Lower leg skin (tissue), 3 donors: ENCODE measurements around the gene C22orf31.

Source experiments
- CTCF ChIP-seq, 3 donors: fragments of 450-650 bp; IDR thresholded peaks; one replicate each; pipeline ENCODE4 v1.5.1; 2016; ENCODE audit warnings: antibody characterized with exemption in 3 of 3, mild to moderate bottlenecking in 3 of 3, moderate library complexity in 2 of 3
- POLR2A ChIP-seq, 2 donors: fragments of 450-650 bp; IDR thresholded peaks; one replicate each; pipeline ENCODE4 v1.6.1; 2016 to 2017; ENCODE audit warnings: antibody characterized with exemption in 2 of 2, mild to moderate bottlenecking in 1 of 2, moderate library complexity in 1 of 2

GRCh38 chr22:29031227-29032011 is 30.2 kb downstream of the C22orf31 start:
- TF ChIP-seq CTCF (IDR thresholded peaks at IDR 0.05) (no peak), POLR2A (IDR thresholded peaks at IDR 0.05) (no peak)
